ENCODE measurements around the gene RAP2A.
A peak's percentile ranks its signal among the peaks of the same experiment; 100 is the strongest.

Gene RAP2A

GRCh38 chr13:97422118-97423054 is 11.6 kb upstream of the RAP2A start:
- DNase-seq: no peak

DNA sequence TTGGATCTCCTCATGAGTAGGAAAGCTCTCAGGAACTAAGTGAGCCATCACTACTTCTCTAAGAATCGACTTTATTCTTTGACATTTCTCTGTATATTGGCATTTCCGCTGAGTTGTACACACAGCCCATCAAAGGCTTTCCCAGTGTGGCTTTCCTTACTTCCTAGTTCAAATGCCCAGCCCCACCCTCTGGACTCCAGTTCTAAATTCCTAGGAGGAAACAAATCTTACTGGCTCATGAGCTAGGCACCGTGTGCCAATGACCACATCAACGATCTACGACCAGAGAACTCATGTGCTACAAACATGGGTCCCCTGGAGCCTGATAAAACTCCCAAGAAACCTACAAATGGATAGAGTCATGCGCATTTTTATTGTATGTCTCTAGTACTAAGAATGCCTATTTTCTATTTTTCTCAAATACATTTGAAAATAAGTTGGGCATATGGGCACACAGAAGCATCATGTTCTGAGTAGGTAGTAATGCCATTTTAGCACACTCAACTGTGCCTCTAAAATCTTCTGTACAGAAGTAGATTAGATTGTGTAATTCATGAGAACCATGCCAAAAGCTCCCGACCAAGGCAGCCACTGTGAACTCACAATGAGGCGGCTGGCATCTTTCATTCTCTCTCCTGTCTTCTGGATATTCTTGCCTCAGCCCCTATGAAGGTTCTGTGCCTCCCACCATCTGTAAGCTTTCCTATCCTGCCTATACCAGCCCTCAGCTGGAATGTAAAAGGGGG is 10.5 kb upstream of the RAP2A start:
- DNase-seq: no peak

DNA sequence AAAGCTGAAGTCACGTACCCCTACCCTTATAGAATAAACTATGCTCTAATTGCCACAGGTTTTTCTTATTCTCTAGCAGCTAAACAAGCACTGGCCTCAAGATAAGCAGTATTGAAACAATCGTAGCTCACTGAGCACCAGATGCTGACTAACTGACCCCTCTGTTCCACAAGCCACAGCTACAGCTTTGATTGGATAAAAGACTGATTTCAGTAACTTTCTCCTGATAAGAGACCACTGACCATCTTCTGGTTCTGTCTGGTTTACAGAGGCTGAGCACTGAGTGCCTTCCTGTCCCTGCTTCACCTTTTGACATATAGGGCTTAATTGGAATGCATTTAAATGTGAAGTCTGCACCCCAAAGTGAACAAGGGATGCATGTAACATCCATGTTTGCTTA is 8.4 kb upstream of the RAP2A start:
- no peak for DNase-seq

DNA sequence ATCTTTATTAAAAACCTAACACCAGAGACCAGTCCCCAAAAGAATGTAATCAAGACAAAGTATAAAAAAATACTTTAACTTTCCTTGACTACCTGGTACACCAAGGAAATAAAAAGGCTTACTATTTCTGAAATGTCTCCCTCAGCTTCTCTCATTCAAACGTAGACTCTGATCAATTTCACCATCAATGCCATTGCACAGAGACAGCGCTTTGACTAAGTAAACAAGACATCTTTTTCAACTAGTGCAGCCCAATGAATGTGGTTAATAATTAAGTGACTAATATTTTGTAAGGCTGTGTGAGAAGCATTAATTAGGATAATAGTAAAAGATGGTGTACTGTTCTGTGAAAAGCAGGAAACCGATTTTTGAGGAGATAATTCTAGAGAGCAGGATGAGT is 7.3 kb upstream of the RAP2A start:
- DNase-seq: no peak

DNA sequence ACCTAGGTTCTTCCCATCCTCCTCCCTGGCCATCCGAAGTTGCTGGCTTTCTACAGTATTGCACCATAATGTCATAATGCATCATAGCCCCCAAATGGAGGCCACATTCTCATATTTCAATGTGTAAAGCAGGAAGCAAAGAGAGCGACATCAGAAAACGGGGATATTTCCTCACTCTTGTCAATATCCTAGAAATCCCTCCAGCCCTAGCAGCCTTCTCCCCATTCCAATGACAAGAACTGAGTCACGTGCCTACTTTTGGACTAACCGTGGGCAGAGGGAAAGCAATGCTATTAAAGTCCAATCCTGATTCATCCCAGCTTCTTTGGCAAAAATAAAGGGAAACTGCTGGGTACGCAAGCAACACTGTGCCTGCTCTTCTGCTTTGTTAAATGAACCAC is 4.3 kb upstream of the RAP2A start:
- DNase-seq: no peak

DNA sequence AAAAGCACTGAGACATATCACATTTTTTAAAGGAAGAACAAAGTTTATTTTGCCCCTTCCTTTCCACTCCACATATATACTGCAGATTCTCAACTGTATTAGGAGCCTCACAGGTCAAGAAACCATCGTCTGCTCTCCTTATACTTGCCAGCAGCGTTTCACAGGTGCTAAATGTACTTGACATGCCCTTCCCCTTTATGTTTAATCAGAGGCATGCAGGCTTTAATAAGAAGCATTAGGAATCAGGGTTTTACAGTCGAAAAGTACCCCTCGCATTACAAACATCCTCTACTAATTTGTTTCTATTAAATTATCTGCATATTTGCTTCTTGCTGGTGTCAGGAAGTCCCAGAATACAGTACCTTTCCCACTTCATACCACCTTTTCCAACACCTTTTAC is 3.7 kb upstream of the RAP2A start:
- DNase-seq: no peak

GRCh38 chr13:97431171-97431764 is 2.7 kb upstream of the RAP2A start:
- no peak for DNase-seq

- no peak for DNase-seq
Measured at GRCh38 chr13:97432232-97432916, 1.6 kb upstream of the RAP2A start.

GRCh38 chr13:97432917-97433726 is 847 bp upstream of the RAP2A start:
- peak; percentile 100 for DNase-seq

GRCh38 chr13:97434397-97435201 is 630 bp downstream of the RAP2A start:
- DNase-seq: peak; percentile 80

GRCh38 chr13:97435323-97435722 is 1.4 kb downstream of the RAP2A start:
- no peak for DNase-seq

DNA sequence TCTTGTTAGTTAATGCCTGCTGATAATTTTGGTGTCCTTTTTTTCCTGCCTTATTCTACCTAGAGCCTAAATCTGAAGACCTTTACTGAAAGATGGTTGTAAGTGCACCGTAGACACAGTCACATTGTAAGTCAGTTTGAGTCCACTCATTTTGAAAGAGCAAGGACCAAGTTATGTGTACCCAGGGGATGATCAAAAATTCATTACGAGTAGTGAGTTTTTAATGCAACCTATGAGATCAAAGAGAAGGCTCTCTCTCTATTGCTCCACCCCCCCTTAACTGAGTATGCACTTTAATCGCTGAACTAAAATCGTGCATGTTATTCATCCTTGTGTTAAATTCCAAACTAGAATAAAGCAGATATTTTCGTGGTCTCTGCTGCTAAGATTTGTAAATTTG is 1.8 kb downstream of the RAP2A start:
- no peak for DNase-seq

- DNase-seq: no peak
Measured at GRCh38 chr13:97436845-97437244, 2.9 kb downstream of the RAP2A start.

DNA sequence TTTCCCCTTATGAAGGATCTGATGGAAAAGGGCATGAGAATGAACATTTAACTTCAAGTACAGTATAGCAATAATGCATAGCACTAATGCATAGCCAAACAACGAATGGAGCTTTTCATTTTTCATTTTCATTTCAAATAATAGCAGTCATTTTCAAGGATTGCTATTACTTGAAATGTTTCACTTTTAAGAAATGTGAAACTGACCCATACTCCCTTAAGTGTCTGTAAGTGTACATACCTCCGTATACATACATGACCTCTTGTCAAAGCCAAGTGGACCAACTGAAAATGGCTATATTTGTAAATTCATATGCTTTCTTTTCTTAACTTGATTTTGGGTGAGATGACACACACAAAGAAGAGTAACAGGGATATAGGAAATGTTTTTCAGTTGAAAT is 3.8 kb downstream of the RAP2A start:
- DNase-seq: no peak

GRCh38 chr13:97438856-97439595 is 5.1 kb downstream of the RAP2A start:
- no peak for DNase-seq

GRCh38 chr13:97440598-97441170 is 6.7 kb downstream of the RAP2A start:
- no peak for DNase-seq

DNA sequence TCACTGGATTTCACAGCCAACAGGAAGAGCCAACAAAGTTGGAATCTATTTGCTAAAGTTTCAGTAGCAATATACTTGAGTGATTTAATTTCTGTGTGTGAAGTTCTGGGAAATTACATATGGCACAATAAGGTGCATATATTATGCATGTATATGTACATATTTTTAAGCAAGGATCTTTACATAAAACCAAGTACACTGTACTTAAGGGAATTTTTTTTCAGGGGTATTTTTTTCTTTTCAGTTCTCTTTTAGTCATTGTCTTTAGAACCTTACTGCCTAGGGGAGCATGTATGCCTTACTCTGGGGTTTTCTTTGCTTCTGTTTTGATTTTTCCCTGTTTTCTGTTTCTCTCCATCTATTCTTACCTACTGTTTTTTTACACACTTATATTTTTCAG is 7.4 kb downstream of the RAP2A start:
- DNase-seq: no peak

DNA sequence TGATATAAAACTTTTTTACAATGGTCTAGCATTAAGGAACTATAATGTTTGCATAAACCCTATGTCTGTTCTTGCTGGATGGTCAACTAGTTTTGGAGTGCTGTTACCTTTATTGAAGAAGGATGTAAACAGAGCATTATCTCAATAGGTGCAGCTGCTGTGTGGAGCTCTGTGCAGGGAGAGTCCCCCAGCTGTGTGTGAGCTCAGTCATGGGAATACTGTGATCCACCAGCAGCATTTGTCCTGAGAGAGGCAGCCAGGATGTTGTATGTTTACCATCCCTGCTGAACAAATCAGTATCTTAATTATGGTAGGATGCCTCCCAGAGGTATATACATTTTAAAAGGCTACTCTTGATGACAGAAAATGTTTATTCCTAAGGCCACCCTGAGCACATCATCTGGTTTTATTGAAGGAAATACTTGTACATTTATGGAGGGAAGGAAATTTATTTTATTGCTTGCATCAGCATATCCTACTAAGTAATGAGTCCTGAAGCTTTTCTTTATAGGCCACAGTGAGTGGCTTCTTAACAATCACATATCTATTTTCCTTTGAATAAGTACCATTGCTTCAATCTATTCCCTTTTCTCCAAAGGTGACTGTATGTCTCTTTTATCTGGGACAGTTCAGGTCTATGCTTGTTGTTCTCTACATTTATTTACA is 11.7 kb downstream of the RAP2A start:
- no peak for DNase-seq

DNA sequence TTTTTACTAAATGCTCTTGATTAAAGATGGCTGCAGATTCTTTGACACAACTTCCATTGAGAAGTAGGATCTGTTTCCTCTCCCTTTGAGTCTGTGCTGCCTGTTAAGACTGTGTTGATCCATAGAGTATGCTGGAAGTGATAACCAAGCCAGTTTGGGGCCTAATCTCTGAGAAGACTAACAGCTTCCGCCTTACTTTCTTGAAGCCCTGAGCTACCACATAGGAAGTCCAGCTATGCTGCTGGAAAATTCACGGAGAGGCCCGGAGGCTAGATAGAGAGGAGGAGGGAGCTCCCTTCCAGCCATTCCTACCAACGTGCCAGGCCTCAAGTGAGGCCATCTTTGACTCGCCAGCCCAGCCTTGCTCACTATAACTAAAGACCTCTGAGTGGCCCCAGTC is 12.5 kb downstream of the RAP2A start:
- DNase-seq: no peak

Measured in activated CD8-positive, alpha-beta memory T cell treated with anti-CD3 and anti-CD28 coated beads for 24 hours (primary cell).